Left lung (tissue), 10 donors: Measurements from ENCODE around the gene SOBP. TPM values are rescaled to one million over a fixed set of nuclear protein-coding genes. Genes with fewer than 3 reads are reported as not detected.

Experiments used
- ATAC-seq: fragments of 200-7000 bp; cut with Tn5 transposase; one replicate; pipeline ENCODE4 v1.9.1; 2020; ENCODE audit warnings: moderate library complexity
- DNase-seq, 4 donors: peaks; one replicate each; pipeline ENCODE4 v3.0.0-alpha.2; 2013 to 2020
- H3K27ac ChIP-seq, 2 donors: fragments of 200-600 bp; sonication (generic) in 1 of 2; one replicate each; pipeline versions ENCODE4 v1.5.0 to v1.8.0; 2020 to 2021
- H3K27me3 ChIP-seq, 2 donors: fragments of 200-600 bp; sonication (generic) in 1 of 2; one replicate each; pipeline versions ENCODE4 v1.5.0 to v1.8.0; 2020 to 2021
- H3K36me3 ChIP-seq, 2 donors: fragments of 200-600 bp; sonication (generic) in 1 of 2; one replicate each; pipeline versions ENCODE4 v1.5.0 to v1.8.0; 2020 to 2021
- H3K4me1 ChIP-seq, 2 donors: fragments of 200-600 bp; one replicate each; pipeline ENCODE4 v1.8.0; 2021
- H3K4me3 ChIP-seq, 2 donors: fragments of 200-600 bp; sonication (generic) in 1 of 2; one replicate each; pipeline versions ENCODE4 v1.5.0 to v1.8.0; 2020 to 2021; ENCODE audit warnings: mild to moderate bottlenecking in 1 of 2
- H3K9me3 ChIP-seq, 2 donors: fragments of 200-600 bp; sonication (generic) in 1 of 2; one replicate each; pipeline versions ENCODE4 v1.5.0 to v1.8.0; 2020 to 2021
- intact Hi-C, 2 donors: fragments of 100-400 bp; cut with DNase I; formaldehyde crosslinking; loops; one replicate each; pipeline versions ENCODE4 v1.11.2 to v1.14.2; 2022
- polyA plus RNA-seq, 6 donors: library from polyadenylated mRNA; unstranded; fragments of 120-200 nt; gene quantifications; one replicate each; pipeline ENCODE4 v1.2.1, GENCODE V29; 2013; ENCODE audit not compliant: insufficient read length in 6 of 6
- total RNA-seq, 2 donors: library from RNA; stranded (reverse); fragmentation: NEBNext Ultra II Directional; extraction: Animal tissue kit (Norgen Biotek cat#: 25700); gene quantifications; one replicate each; pipeline ENCODE4 v1.2.1, GENCODE V29; 2021
- TF ChIP-seq, protein P1 (sequence below), 2 donors: fragments of 200-600 bp; sonication (generic) in 1 of 2; IDR thresholded peaks; one replicate each; pipeline versions ENCODE4 v1.5.0 to v1.8.0; 2021; ENCODE audit warnings: antibody characterized with exemption in 2 of 2
- donor health status: DM: no; HTN: yes; CAD: no.
- donor health status: DM: no; HTN: no; CAD: no.

The SOBP gene
- total and polyA plus RNA-seq, 8 donors: 6.5 to 11.1 (median 8.1) TPM

DNA sequence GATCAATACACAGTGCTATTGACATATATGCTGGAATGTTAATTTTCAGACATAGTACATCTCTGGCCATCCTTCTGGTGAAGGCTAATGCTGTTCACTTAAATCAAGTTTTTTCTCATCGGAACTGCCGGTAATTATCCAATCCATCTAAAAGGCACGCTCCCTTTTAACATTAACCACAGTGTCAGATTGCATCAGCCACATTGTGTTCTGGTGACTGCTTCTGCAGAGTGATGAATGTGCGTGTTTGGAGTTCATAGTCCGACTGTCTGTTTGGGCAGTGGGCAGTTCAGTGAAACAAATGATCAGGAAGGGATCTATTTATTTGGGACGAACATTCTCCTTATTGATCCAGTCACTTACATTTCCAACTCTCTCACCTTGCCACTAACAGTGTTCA, 49.5 kb downstream of the SOBP start:
- Histone ChIP-seq H3K9me3 (no peaks in the 10 kb centered on the region), H3K27ac (no peak overlapping the region), H3K4me3 (no peak overlapping the region), H3K36me3 (no peaks in the 10 kb centered on the region), H3K27me3 (no peaks in the 10 kb centered on the region), H3K4me1 (peaks cover 0 to 9% of the 10 kb centered on the region in 2 donors)
- ATAC-seq (peak; percentile 26), DNase-seq (no peak)
- intact Hi-C loops: no loop called here
- TF ChIP-seq, protein P1, sequence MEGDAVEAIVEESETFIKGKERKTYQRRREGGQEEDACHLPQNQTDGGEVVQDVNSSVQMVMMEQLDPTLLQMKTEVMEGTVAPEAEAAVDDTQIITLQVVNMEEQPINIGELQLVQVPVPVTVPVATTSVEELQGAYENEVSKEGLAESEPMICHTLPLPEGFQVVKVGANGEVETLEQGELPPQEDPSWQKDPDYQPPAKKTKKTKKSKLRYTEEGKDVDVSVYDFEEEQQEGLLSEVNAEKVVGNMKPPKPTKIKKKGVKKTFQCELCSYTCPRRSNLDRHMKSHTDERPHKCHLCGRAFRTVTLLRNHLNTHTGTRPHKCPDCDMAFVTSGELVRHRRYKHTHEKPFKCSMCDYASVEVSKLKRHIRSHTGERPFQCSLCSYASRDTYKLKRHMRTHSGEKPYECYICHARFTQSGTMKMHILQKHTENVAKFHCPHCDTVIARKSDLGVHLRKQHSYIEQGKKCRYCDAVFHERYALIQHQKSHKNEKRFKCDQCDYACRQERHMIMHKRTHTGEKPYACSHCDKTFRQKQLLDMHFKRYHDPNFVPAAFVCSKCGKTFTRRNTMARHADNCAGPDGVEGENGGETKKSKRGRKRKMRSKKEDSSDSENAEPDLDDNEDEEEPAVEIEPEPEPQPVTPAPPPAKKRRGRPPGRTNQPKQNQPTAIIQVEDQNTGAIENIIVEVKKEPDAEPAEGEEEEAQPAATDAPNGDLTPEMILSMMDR (IDR thresholded peaks at IDR 0.05): no peak

DNA sequence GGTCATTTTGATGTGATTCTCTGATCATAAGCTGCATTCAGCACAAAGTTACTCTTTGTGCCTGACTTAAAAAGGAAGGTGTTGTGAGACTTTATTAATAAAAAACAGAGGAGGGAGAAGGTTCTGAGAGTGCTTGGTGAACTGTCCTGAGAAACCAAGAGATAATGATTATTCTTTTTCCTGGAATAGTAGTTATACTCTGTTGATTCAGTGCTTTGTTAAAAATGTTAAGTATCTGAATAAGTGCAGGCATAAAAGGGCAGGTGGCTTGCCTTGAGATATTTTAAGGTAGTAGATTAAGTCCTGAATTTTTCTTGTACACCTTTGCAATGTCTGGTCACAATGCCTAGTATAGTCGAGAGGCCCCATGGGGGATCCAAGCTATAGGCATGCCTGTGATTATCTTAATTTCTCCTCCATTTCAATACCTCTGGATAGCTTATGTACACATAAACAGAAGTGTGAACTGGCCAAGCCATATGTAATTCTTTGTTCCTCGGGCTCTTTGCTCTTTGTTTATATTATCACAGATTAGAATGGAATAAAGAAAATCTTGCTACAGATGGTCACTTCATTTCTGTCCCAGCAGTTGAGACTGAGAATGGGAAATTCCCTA, 50.0 kb downstream of the SOBP start:
- TF ChIP-seq, protein P1 (IDR thresholded peaks at IDR 0.05): no peak
- no peaks in the 10 kb centered on the region for H3K9me3 ChIP-seq
- no peak overlapping the region for H3K27ac ChIP-seq
- intact Hi-C loops: no loop called here
- peaks cover 0 to 9% of the 10 kb centered on the region in 2 donors for H3K4me1 ChIP-seq
- DNase-seq (no peak), ATAC-seq (peak; percentile 57)
- H3K27me3 ChIP-seq: no peaks in the 10 kb centered on the region
- H3K36me3 ChIP-seq: no peaks in the 10 kb centered on the region
- H3K4me3 ChIP-seq: no peak overlapping the region

DNA sequence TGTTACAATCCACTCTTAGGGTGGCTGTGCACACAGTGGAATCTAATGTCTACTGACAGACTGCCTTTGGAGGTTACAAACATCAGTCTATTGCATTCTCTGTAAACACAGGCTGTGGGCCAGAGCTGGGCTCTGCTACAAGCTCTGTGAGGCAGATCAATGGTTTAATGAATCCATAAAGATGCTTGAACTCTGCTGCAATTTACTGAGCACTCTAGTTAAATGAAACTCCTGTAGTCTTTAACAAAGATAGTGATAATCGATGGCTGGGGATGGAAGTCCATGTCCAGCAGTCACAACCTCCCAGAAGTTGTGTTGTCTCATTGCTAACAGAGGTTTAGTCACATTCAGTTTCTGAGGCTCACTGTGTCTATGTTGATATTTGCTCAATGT, 50.5 kb downstream of the SOBP start:
- TF ChIP-seq, protein P1 (IDR thresholded peaks at IDR 0.05): no peak
- peaks cover 0 to 9% of the 10 kb centered on the region in 2 donors for H3K4me1 ChIP-seq
- H3K27ac ChIP-seq: no peak overlapping the region
- no peaks in the 10 kb centered on the region for H3K36me3 ChIP-seq
- H3K9me3 ChIP-seq: no peaks in the 10 kb centered on the region
- H3K27me3 ChIP-seq: no peaks in the 10 kb centered on the region
- intact Hi-C loops: no loop called here
- H3K4me3 ChIP-seq: no peak overlapping the region
- DNase-seq (peak in 1 of 4 donors; percentile 14), ATAC-seq (peak; percentile 27)

DNA sequence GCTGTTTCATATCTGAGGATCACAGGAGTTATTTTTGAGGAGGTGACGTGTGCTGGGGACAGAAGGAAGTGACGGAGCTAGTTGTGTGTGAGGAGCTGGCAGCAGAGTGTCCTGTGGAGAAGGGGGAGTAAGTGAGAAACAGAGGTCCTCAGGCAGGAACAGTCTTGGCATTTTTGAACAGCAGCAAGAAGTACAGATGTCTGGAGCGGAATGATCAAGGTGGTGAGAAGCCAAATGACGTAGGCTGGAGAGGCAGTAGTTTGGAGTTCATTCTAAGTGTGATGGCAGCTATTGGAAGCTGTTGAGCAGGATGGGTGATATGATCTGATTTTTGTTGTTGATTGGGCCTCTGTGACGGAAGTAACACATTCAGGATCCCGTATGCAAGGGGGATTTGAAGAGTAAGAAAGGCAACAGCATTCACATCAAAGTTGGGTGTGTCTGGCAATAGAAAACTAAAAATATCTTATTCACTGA, 52.3 kb downstream of the SOBP start:
- Histone ChIP-seq H3K27me3 (no peaks in the 10 kb centered on the region), H3K36me3 (no peaks in the 10 kb centered on the region), H3K4me1 (peaks cover 0 to 9% of the 10 kb centered on the region in 2 donors), H3K27ac (no peak overlapping the region), H3K4me3 (no peak overlapping the region), H3K9me3 (no peaks in the 10 kb centered on the region)
- TF ChIP-seq, protein P1 (IDR thresholded peaks at IDR 0.05): no peak
- ATAC-seq (no peak), DNase-seq (no peak)
- intact Hi-C loops: no loop called here

DNA sequence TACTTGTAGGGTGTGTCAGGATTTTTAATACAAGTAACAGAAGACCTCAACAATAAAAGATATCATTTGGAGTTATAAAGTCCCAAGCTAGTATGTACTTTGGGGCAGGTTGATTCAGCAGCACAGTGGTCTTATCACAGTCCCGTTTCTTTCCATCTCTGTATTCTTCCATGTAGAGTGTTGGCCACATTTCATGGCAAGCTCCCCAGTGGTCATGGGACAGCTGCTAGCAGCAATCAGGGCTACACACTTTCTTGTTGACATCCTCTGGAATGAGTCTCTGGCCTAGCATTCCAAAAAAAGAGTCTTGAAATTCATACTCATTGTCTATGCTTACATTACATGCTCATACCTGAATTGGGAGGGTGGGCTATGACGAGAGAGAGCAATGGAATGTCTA, 53.2 kb downstream of the SOBP start:
- H3K4me1 ChIP-seq: peaks cover 0 to 9% of the 10 kb centered on the region in 2 donors
- intact Hi-C loops: no loop called here
- H3K4me3 ChIP-seq: no peak overlapping the region
- DNase-seq (no peak), ATAC-seq (no peak)
- no peak overlapping the region for H3K27ac ChIP-seq
- TF ChIP-seq, protein P1 (IDR thresholded peaks at IDR 0.05): no peak
- H3K9me3 ChIP-seq: no peaks in the 10 kb centered on the region
- no peaks in the 10 kb centered on the region for H3K36me3 ChIP-seq
- H3K27me3 ChIP-seq: no peaks in the 10 kb centered on the region
